HEK293T (cell line): Measurements from ENCODE around the gene UNC79.

Source experiments
- ARNT ChIP-seq: fragments of 450-650 bp; IDR thresholded peaks from 2 replicates; pipeline ENCODE4 v1.6.1; 2017; ENCODE audit warnings: mild to moderate bottlenecking
- FOXA1 ChIP-seq: fragments of 450-650 bp; IDR thresholded peaks from 2 replicates; pipeline ENCODE4 v1.6.1; 2016; ENCODE audit warnings: mild to moderate bottlenecking
- FOXK2 ChIP-seq: fragments of 450-650 bp; IDR thresholded peaks from 2 replicates; pipeline ENCODE4 v1.6.1; 2016; ENCODE audit warnings: mild to moderate bottlenecking
- HDGF ChIP-seq: fragments of 450-650 bp; IDR thresholded peaks from 2 replicates; pipeline ENCODE4 v1.6.1; 2017; ENCODE audit warnings: antibody characterized with exemption, borderline replicate concordance
- SP1 ChIP-seq: fragments of 450-650 bp; IDR thresholded peaks from 2 replicates; pipeline ENCODE4 v1.6.1; 2017
- SUZ12 ChIP-seq: fragments of 450-650 bp; IDR thresholded peaks from 2 replicates; pipeline ENCODE4 v1.6.1; 2016; ENCODE audit warnings: mild to moderate bottlenecking
- TARDBP ChIP-seq: fragments of 450-650 bp; IDR thresholded peaks from 2 replicates; pipeline ENCODE4 v1.6.1; 2016
- TF ChIP-seq, protein P1 (sequence below): fragments of 450-650 bp; IDR thresholded peaks from 2 replicates; pipeline ENCODE4 v1.6.1; 2016

DNA sequence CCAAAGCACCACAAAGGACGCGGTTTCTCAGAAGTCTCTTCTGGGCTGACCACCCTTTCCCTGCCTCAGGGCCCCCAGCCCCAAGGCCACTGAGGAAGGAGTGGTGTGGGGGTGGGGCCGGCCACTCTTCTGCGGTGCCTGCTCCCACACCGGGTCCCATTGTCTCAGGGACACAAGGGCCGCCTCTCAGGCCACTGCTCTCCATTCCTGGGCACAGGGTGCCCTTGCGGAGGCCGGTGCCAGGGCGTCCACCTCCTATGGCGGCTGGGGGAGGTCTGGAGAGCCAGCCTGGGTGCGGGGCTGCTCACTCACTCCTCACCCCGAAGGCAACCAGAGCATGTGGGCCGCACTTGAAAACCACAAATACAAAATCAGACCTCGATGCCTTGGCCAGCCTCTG, 313.4 kb downstream of the UNC79 start:
- TF ChIP-seq SP1 (no peak), ARNT (no peak), SUZ12 (no peak), TARDBP (no peak), FOXK2 (no peak), HDGF (no peak), FOXA1 (no peak)
- TF ChIP-seq, protein P1, sequence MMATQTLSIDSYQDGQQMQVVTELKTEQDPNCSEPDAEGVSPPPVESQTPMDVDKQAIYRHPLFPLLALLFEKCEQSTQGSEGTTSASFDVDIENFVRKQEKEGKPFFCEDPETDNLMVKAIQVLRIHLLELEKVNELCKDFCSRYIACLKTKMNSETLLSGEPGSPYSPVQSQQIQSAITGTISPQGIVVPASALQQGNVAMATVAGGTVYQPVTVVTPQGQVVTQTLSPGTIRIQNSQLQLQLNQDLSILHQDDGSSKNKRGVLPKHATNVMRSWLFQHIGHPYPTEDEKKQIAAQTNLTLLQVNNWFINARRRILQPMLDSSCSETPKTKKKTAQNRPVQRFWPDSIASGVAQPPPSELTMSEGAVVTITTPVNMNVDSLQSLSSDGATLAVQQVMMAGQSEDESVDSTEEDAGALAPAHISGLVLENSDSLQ: no peak
